Measurements from ENCODE around the gene CYB5R3.
"Not testable (repeated sequence)": the region's sequence is repeated elsewhere in the genome, so short reads cannot be mapped to it uniquely, and the experiment has no call there.

Gene CYB5R3

GRCh38 chr22:42623756-42624441, 25.3 kb downstream of the CYB5R3 start:
- DNase-seq (ENCODE audit: low spot score): no peak

GRCh38 chr22:42623301-42623751, 25.9 kb downstream of the CYB5R3 start:
- DNase-seq (ENCODE audit: low spot score): no peak

- no peak for DNase-seq (ENCODE audit: low spot score)
Observed at GRCh38 chr22:42622061-42622710, 27.0 kb downstream of the CYB5R3 start.

- peak; percentile 49 for DNase-seq (ENCODE audit: low spot score)
Observed at GRCh38 chr22:42621505-42622002, 27.6 kb downstream of the CYB5R3 start.

- DNase-seq (ENCODE audit: low spot score): no peak
Observed at GRCh38 chr22:42620084-42620483, 29.1 kb downstream of the CYB5R3 start.

GRCh38 chr22:42619261-42620063, 29.7 kb downstream of the CYB5R3 start:
- DNase-seq (ENCODE audit: low spot score): no peak

GRCh38 chr22:42617155-42617983, 31.8 kb downstream of the CYB5R3 start:
- no peak for DNase-seq (ENCODE audit: low spot score)

- DNase-seq (ENCODE audit: low spot score): not testable (repeated sequence)
Observed at GRCh38 chr22:42615860-42616175, 33.4 kb downstream of the CYB5R3 start.

GRCh38 chr22:42615092-42615859, 33.9 kb downstream of the CYB5R3 start:
- DNase-seq (ENCODE audit: low spot score): peak; percentile 92

GRCh38 chr22:42614312-42615091, 34.7 kb downstream of the CYB5R3 start, which contains the start of gene POLDIP3:
Gene POLDIP3, minus strand, starts transcription at chr22:42614883. Its CDS starts 26 bp downstream, at chr22:42614857.
- peak; percentile 98 for DNase-seq (ENCODE audit: low spot score)

- DNase-seq (ENCODE audit: low spot score): no peak
Observed at GRCh38 chr22:42613872-42614301, 35.3 kb downstream of the CYB5R3 start.

GRCh38 chr22:42612336-42612735, 36.9 kb downstream of the CYB5R3 start:
- no peak for DNase-seq (ENCODE audit: low spot score)

- no peak for DNase-seq (ENCODE audit: low spot score)
Observed at GRCh38 chr22:42611051-42611450, 38.1 kb downstream of the CYB5R3 start.

- DNase-seq (ENCODE audit: low spot score): no peak
Observed at GRCh38 chr22:42610186-42610585, 39.0 kb downstream of the CYB5R3 start.

GRCh38 chr22:42608823-42609361, 40.3 kb downstream of the CYB5R3 start:
- DNase-seq (ENCODE audit: low spot score): peak; percentile 85

GRCh38 chr22:42608136-42608822, 40.9 kb downstream of the CYB5R3 start:
- no peak for DNase-seq (ENCODE audit: low spot score)

GRCh38 chr22:42607641-42608040, 41.6 kb downstream of the CYB5R3 start:
- not testable (repeated sequence) for DNase-seq (ENCODE audit: low spot score)

GRCh38 chr22:42604403-42604802, 44.8 kb downstream of the CYB5R3 start:
- no peak for DNase-seq (ENCODE audit: low spot score)

GRCh38 chr22:42603427-42603826, 45.8 kb downstream of the CYB5R3 start:
- DNase-seq (ENCODE audit: low spot score): no peak

Data from Ammon's horn (tissue), 1 donor.